Loucy (cell line): ENCODE data around the gene HRH2.

Experiments used
- CTCF ChIP-seq: fragments of 200-600 bp; sonication (generic); conservative IDR thresholded peaks from 2 replicates; pipeline ENCODE4 v1.5.1; 2014; ENCODE audit warnings: mild to moderate bottlenecking, antibody characterized with exemption, low read length
- EZH2phosphoT487 ChIP-seq: fragments of 200-600 bp; IDR thresholded peaks from 2 replicates; pipeline ENCODE4 v1.6.1; 2018; ENCODE audit warnings: antibody characterized with exemption, mild to moderate bottlenecking, moderate library complexity, borderline replicate concordance

- TF ChIP-seq CTCF (no peak), EZH2phosphoT487 (no peak)
Observed at GRCh38 chr5:175686396-175686795, 28.5 kb downstream of the HRH2 start.
